Kasumi-1 (cell line): ENCODE measurements around the gene TM4SF1.
"Not testable (repeated sequence)": the region's sequence is repeated elsewhere in the genome, so short reads cannot be mapped to it uniquely, and the experiment has no call there.

Experiments used
- DNase-seq, 2 experiments: peaks; one replicate each; lab custom pipeline; 2025; lab: John Stamatoyannopoulos, UW

The TM4SF1 gene

GRCh38 chr3:149395107-149396089 is 17.9 kb upstream of the TM4SF1 start:
- no peak for DNase-seq

- peak; percentile 78 to 86 for DNase-seq
Measured at GRCh38 chr3:149393345-149394160, 16.1 kb upstream of the TM4SF1 start.

GRCh38 chr3:149391960-149392359 is 14.5 kb upstream of the TM4SF1 start:
- DNase-seq: no peak

DNA sequence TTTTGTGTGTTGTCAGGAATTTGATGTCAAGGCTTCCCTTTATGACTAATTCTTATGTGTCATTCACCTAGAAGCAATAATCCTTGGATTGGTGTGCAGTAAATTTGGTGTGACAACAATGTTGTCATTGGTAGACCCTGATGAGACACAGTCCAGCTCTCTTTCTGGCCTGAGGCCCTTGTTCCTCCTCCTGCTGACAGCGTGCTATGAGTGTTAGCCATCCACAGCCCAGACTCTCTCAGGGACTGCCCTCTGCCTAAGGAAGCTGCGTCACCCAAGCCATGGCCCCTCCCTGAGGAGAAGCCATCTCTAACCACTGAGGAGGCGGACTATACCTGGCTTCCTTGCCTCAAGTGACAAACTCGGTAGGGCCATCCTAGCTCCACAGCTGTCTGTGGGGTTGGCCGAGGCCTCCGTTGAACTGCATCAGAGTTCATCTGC is 13.3 kb upstream of the TM4SF1 start:
- DNase-seq: no peak

GRCh38 chr3:149390294-149390693 is 12.8 kb upstream of the TM4SF1 start:
- DNase-seq: no peak

DNA sequence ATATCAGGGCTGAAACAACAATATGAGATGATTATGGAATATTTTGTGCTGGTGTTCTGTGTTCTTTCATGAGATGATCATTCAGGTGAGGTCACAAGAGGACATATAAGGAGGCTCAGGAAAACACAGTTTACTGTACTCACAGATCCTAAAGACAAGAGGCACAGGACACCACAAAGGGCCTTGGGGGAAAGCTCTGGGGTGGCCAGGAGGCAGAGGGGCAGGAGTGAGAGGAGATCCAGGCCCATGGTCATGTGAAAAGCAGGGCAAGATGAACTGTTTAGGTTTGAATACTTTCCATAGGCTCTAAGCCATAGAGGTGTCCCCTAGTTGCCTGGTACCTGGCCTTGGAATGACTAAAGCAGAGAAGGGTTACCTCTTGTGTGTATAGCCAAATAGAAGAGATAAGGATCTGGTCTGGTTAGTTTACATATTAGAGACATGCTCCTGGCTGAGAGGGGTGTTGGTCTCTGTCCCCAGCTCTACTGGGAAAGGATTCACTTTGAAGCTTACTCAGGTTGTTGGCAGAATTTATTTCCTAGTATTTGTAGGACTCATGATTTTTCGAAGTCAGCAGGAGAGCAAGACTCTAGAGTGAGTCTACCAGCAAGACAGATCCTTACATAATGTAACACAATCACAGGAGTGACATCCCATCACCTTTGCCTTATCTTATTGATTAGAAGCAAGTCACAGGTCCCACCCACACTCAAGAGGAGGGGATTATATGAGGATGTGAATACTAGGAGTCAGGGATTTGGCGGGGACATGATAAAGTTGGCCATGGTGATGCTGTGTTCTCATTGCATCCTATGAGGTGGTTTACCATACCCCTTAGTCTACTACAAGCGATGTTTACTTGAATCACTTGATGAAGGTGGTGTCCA is 11.3 kb upstream of the TM4SF1 start:
- DNase-seq: no peak

GRCh38 chr3:149388001-149388440 is 10.6 kb upstream of the TM4SF1 start:
- DNase-seq: no peak

GRCh38 chr3:149386299-149386606 is 8.8 kb upstream of the TM4SF1 start:
- DNase-seq: no peak

GRCh38 chr3:149385617-149386298 is 8.3 kb upstream of the TM4SF1 start:
- no peak for DNase-seq

- DNase-seq: no peak
Measured at GRCh38 chr3:149384911-149385321, 7.5 kb upstream of the TM4SF1 start.

GRCh38 chr3:149384167-149384566 is 6.7 kb upstream of the TM4SF1 start:
- DNase-seq: no peak

DNA sequence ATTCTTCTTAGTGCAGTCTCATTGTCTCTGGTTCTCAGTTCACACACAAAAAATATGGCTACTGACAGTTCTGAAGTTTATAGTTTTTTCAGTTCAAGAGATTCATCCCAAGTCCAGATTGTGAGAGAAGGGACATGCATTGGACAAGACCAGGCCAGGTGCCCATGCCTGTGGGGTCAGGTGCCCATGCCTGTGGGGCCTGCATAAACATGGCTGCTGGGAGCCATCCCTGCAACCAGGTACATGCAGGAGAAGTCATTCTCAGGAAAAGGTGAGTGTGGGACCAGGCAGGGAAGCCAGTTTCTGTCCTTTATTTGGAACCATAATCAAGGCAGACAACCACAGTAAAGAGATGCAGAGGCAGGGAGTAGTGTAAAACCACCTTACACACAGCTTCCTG is 6.3 kb upstream of the TM4SF1 start:
- DNase-seq: no peak

GRCh38 chr3:149382518-149382917 is 5.1 kb upstream of the TM4SF1 start:
- DNase-seq: no peak

GRCh38 chr3:149382101-149382467 is 4.6 kb upstream of the TM4SF1 start:
- DNase-seq: no peak

DNA sequence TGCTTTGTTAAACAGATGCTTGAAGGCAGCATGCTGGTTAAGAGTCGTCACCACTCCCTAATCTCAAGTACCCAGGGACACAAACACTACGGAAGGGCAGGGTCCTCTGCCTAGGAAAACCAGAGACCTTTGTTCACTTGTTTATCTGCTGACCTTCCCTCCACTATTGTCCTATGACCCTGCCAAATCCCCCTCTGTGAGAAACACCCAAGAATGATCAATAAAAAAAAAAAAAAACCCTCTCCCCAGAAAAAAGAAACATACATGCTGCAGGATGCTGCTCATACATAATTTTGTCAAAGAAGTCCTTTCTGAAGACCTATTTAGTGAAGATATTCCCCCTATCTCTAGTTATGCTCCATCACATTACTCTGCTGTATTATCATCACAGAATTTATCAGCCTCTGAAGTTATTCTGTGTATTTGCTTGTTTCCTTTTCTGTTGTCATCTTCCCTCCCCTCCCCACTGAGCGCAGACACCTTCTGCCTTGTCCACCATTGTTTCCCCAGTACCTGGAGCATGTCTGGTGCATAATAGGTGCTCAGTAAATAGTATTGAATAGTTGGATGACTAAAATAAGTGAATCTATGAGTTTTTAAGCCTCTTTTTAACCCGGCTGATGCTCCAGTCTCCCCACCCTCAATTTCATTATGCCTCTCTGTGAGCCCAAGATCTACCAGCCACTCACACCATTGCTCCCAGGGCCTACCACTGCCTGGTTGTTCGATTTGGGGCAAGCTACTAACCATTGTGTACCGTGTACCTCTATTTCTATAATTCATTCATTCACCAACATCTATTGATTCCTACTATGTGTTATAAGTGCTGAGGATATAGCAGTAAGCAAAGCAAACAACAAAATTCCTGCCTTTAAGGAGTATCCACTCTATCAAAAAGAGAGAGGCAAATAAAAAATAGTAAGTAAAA is 4.0 kb upstream of the TM4SF1 start:
- no peak for DNase-seq

GRCh38 chr3:149380220-149380619 is 2.8 kb upstream of the TM4SF1 start:
- not testable (repeated sequence) for DNase-seq

- DNase-seq: peak in 1 of 2 experiments; percentile 4
Measured at GRCh38 chr3:149378478-149379309, 1.2 kb upstream of the TM4SF1 start.

DNA sequence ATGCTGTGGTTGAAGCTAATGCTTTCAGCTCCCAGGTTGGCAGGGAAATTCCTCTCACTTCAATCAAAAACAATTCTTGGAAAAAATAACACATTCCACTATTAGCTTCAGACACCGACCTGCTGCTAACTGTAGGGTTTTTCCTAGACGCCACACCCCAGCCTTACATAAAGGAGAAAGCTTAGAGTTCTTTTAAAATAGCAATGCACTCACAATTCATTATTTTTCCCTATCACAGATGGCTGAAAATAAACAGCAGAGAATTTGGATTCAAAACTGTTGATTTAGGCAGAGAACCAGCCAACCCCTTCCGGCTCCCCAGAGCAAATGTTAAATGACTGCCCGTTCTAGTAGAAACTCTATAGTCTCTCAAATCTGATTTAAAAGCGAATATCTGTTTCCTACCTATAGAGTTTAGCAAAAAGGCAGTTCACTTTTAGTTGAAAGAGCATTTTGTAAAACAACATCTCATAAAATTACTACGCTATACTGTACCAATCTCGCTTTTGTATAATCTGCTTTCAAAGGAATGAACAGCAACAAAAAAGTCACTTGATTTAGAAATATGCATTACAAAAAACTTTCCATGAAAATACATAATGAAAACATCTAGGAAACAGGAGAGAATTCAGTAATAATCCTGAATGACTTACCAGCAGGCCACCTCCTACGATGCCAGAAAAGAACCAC is 586 bp downstream of the TM4SF1 start:
- DNase-seq: no peak
